H1 (cell line): Measurements from ENCODE around the gene VPS37C. TPM values are rescaled to one million over a fixed set of nuclear protein-coding genes. Genes with fewer than 3 reads are reported as not detected.

Experiments
- CTCF ChIA-PET: fragments of 300-600 bp; sonication (Branson Sonifier 250); formaldehyde crosslinking; loops from one replicate; lab custom pipeline; 2021; ENCODE audit not compliant: partially characterized antibody; lab: Charles Lee
- POLR2A ChIA-PET: fragments of 300-600 bp; sonication (Branson Sonifier 250); formaldehyde crosslinking; loops from one replicate; lab custom pipeline; 2021; ENCODE audit warnings: inconsistent platforms; ENCODE audit not compliant: partially characterized antibody; lab: Charles Lee
- DNase-seq, 2 experiments: peaks; one replicate each; pipeline versions ENCODE4 v3.0.0 to v3.0.0-alpha.2; 2010 to 2022; ENCODE audit warnings: low spot score in 2 of 2, low read depth in 1 of 2, mixed read lengths in 1 of 2
- FAIRE-seq: peaks from 2 replicates; lab custom pipeline; 2011; peaks lifted over from hg19 to GRCh38; lab: Jason Lieb, UNC
- H2AFZ ChIP-seq: 2 replicates; pipeline ENCODE4 v1.8.1; 2012; ENCODE audit warnings: low read length, inconsistent platforms
- H2AK5ac ChIP-seq: 2 replicates; pipeline ENCODE4 v1.6.1; 2013; ENCODE audit warnings: low read depth, low read length
- H2BK120ac ChIP-seq: replicated peaks from 2 replicates; pipeline ENCODE3; 2013; ENCODE audit warnings: low read depth, low read length, inconsistent platforms
- H2BK12ac ChIP-seq: 2 replicates; pipeline ENCODE4 v1.6.1; 2013; ENCODE audit warnings: low read depth, low read length
- H2BK15ac ChIP-seq: 2 replicates; pipeline ENCODE4 v1.6.1; 2013; ENCODE audit warnings: low read length
- H2BK20ac ChIP-seq: 2 replicates; pipeline ENCODE4 v1.6.1; 2013; ENCODE audit warnings: low read length
- H2BK5ac ChIP-seq: 2 replicates; pipeline ENCODE4 v1.6.1; 2013; ENCODE audit warnings: low read depth, low read length
- H3K14ac ChIP-seq: 2 replicates; pipeline ENCODE4 v1.6.1; 2013; ENCODE audit warnings: inconsistent platforms; ENCODE audit not compliant: insufficient read length
- H3K18ac ChIP-seq: 2 replicates; pipeline ENCODE4 v1.6.1; 2013; ENCODE audit warnings: low read length; ENCODE audit errors: extremely low read depth
- H3K23ac ChIP-seq: 2 replicates; pipeline ENCODE4 v1.6.1; 2013; ENCODE audit warnings: inconsistent platforms; ENCODE audit not compliant: insufficient read length
- H3K23me2 ChIP-seq: 2 replicates; pipeline ENCODE4 v1.6.1; 2013; ENCODE audit warnings: low read depth, low read length
- H3K27ac ChIP-seq: 2 replicates; pipeline ENCODE4 v1.6.1; 2011; ENCODE audit warnings: low read depth, low read length, inconsistent platforms
- H3K27me3 ChIP-seq, 4 experiments: replicated peaks in 1 of 4; 1 replicate in 1 of 4; 2 replicates in 3 of 4; pipeline versions ENCODE4 v1.6.1 to v1.8.1; 2011 to 2013; ENCODE audit warnings: low read length in 3 of 4, mild to moderate bottlenecking in 3 of 4, inconsistent platforms in 2 of 4, mixed read lengths in 2 of 4, moderate library complexity in 1 of 4; ENCODE audit not compliant: control insufficient read depth in 3 of 4, insufficient read depth in 3 of 4; ENCODE audit errors: extremely low read depth in 1 of 4
- H3K36me3 ChIP-seq, 4 experiments: 2 replicates each; pipeline versions ENCODE4 v1.6.1 to v1.8.1; 2011 to 2013; ENCODE audit warnings: mild to moderate bottlenecking in 4 of 4, low read length in 3 of 4, moderate library complexity in 2 of 4, control low read depth in 1 of 4, inconsistent platforms in 1 of 4; ENCODE audit not compliant: insufficient read depth in 4 of 4, control insufficient read depth in 2 of 4
- H3K4ac ChIP-seq: replicated peaks from 2 replicates; pipeline ENCODE3; 2013; ENCODE audit warnings: low read length, low read depth, mixed read lengths, inconsistent platforms; ENCODE audit not compliant: insufficient read length
- H3K4me1 ChIP-seq, 4 experiments: replicated peaks in 1 of 4; 1 replicate in 1 of 4; 2 replicates in 3 of 4; pipeline versions ENCODE4 v1.6.1 to v1.8.1; 2011 to 2013; ENCODE audit warnings: low read length in 3 of 4, inconsistent platforms in 2 of 4, mixed read lengths in 1 of 4; ENCODE audit not compliant: insufficient read depth in 4 of 4, control insufficient read depth in 3 of 4
- H3K4me2 ChIP-seq, 2 experiments: 2 replicates each; pipeline versions ENCODE4 v1.6.1 to v1.8.1; 2011 to 2013; ENCODE audit warnings: low read depth in 2 of 2, low read length in 2 of 2, control low read depth in 1 of 2, inconsistent platforms in 1 of 2, mild to moderate bottlenecking in 1 of 2; ENCODE audit not compliant: insufficient read depth in 1 of 2
- H3K4me3 ChIP-seq, 4 experiments: fragments of 200-600, 300-600 bp in 1 of 4; sonication (generic), shearing (Covaris generic), sonication (Bioruptor Twin) in 1 of 4; 2 replicates each; pipeline versions ENCODE4 v1.5.1 to v1.8.1; 2011 to 2016; ENCODE audit warnings: low read length in 4 of 4, low read depth in 3 of 4, control low read depth in 2 of 4, inconsistent platforms in 2 of 4, mild to moderate bottlenecking in 2 of 4, mixed read lengths in 1 of 4, moderate library complexity in 1 of 4; ENCODE audit not compliant: insufficient read depth in 2 of 4; ENCODE audit errors: extremely low read depth in 1 of 4
- H3K56ac ChIP-seq: replicated peaks from 2 replicates; pipeline ENCODE3; 2013; ENCODE audit warnings: low read depth, mild to moderate bottlenecking, mixed read lengths, low read length, inconsistent platforms; ENCODE audit not compliant: insufficient read length
- H3K79me1 ChIP-seq: 2 replicates; pipeline ENCODE4 v1.6.1; 2013; ENCODE audit warnings: low read depth, low read length, control low read depth
- H3K79me2 ChIP-seq, 2 experiments: 2 replicates each; pipeline versions ENCODE4 v1.6.1 to v1.8.1; 2012 to 2013; ENCODE audit warnings: low read length in 2 of 2, mild to moderate bottlenecking in 2 of 2, inconsistent platforms in 1 of 2; ENCODE audit not compliant: insufficient read depth in 2 of 2, control insufficient read depth in 1 of 2
- H3K9ac ChIP-seq, 4 experiments: replicated peaks in 1 of 4; 1 replicate in 1 of 4; 2 replicates in 3 of 4; pipeline versions ENCODE4 v1.6.1 to v1.8.1; 2011 to 2013; ENCODE audit warnings: low read depth in 3 of 4, low read length in 3 of 4, control low read depth in 2 of 4, mild to moderate bottlenecking in 2 of 4, moderate library complexity in 2 of 4, inconsistent platforms in 1 of 4; ENCODE audit errors: extremely low read depth in 1 of 4
- H3K9me3 ChIP-seq, 2 experiments: 2 replicates each; pipeline versions ENCODE4 v1.6.1 to v1.8.1; 2012 to 2013; ENCODE audit warnings: mild to moderate bottlenecking in 2 of 2, moderate library complexity in 2 of 2, control low read depth in 1 of 2, inconsistent platforms in 1 of 2, low read depth in 1 of 2, low read length in 1 of 2, mixed read lengths in 1 of 2; ENCODE audit not compliant: insufficient read depth in 2 of 2
- H4K20me1 ChIP-seq, 2 experiments: replicated peaks in 1 of 2; 2 replicates each; pipeline versions ENCODE3 to v1.8.1; 2011 to 2013; ENCODE audit warnings: inconsistent platforms in 2 of 2, low read length in 2 of 2, mild to moderate bottlenecking in 1 of 2; ENCODE audit not compliant: insufficient read depth in 2 of 2, control insufficient read depth in 1 of 2
- H4K5ac ChIP-seq: 2 replicates; pipeline ENCODE4 v1.6.1; 2013; ENCODE audit warnings: low read length, low read depth, mixed read lengths, inconsistent platforms; ENCODE audit not compliant: insufficient read length
- H4K8ac ChIP-seq: 2 replicates; pipeline ENCODE4 v1.8.0; 2013; ENCODE audit warnings: mild to moderate bottlenecking, moderate library complexity, low read length, inconsistent platforms; ENCODE audit not compliant: insufficient read depth; ENCODE audit errors: extremely low read depth
- H4K91ac ChIP-seq: replicated peaks from 2 replicates; pipeline ENCODE3; 2013; ENCODE audit warnings: low read length, mixed read lengths, inconsistent platforms; ENCODE audit not compliant: insufficient read length
- BCL11A ChIP-seq, 2 experiments: IDR thresholded peaks; one replicate each; pipeline ENCODE4 v1.6.1; 2011; ENCODE audit warnings: low read depth in 2 of 2, low read length in 2 of 2, mild to moderate bottlenecking in 2 of 2
- CHD2 ChIP-seq: IDR thresholded peaks from 2 replicates; pipeline ENCODE4 v1.6.1; 2012; ENCODE audit warnings: low read length, improper control_type of control experiment
- EP300 ChIP-seq, 2 experiments: IDR thresholded peaks; 1 replicate in 1 of 2; 2 replicates in 1 of 2; pipeline ENCODE4 v1.6.1; 2011 to 2012; ENCODE audit warnings: low read depth in 2 of 2, low read length in 2 of 2, mild to moderate bottlenecking in 2 of 2, borderline replicate concordance in 1 of 2, inconsistent platforms in 1 of 2, moderate library complexity in 1 of 2
- GTF2F1 ChIP-seq: IDR thresholded peaks from 2 replicates; pipeline ENCODE4 v1.6.1; 2012; ENCODE audit warnings: low read depth, low read length, improper control_type of control experiment, borderline replicate concordance
- WGBS, 2 experiments: shearing (Covaris generic) in 1 of 2; methylation state at CpG; one replicate each; pipeline versions ENCODE4 v1.1.6 to v1.1.7; 2013 to 2015; ENCODE audit warnings: low lambda C conversion rate in 2 of 2, mixed read lengths in 2 of 2, inconsistent platforms in 1 of 2, low coverage in 1 of 2, missing lambda C conversion rate in 1 of 2; ENCODE audit not compliant: insufficient replicate concordance in 2 of 2, insufficient coverage in 1 of 2, insufficient read length in 1 of 2; ENCODE audit errors: extremely low coverage in 1 of 2, missing lambda C conversion rate in 1 of 2; 5-methylcytosine and 5-hydroxymethylcytosine counted together
- polyA plus RNA-seq, 7 experiments: library from polyadenylated mRNA; depleted of rRNA in 3 of 7; stranded (reverse) in 5 of 7; unstranded in 2 of 7; fragments of >200 nt in 5 of 7; fragments of 200-250 nt in 2 of 7; gene quantifications; 1 replicate in 5 of 7; 2 replicates in 1 of 7; 4 replicates in 1 of 7; pipeline versions ENCODE4 v1.2.1 to v1.2.3, GENCODE V29; 2011 to 2013; ENCODE audit warnings: missing spikeins in 2 of 7, mixed read lengths in 2 of 7
- total RNA-seq: library from RNA; stranded (reverse); fragmentation: NEBNext Ultra II Directional; extraction: Animal tissue kit (Norgen Biotek cat#: 25700); gene quantifications from 2 replicates; pipeline ENCODE4 v1.2.1, GENCODE V29; 2021

VPS37C gene
- total and polyA plus RNA-seq, 2 of the 8 experiments (the other 6 are each of a cell fraction or from before 2014, with no cell fraction given) = 12.9 to 21.0 TPM

- Histone ChIP-seq H2BK12ac (no peak overlapping the region), H3K14ac (no peak overlapping the region), H2BK5ac (no peak overlapping the region), H3K4ac (no peak overlapping the region), H3K56ac (no peak overlapping the region), H4K20me1 (peaks cover 0 to 3% of the 10 kb centered on the region in 2 experiments), H3K23ac (no peak overlapping the region), H3K79me1 (no peaks in the 10 kb centered on the region), H3K4me3 (no peak overlapping the region), H4K8ac (no peak overlapping the region), H3K36me3 (no peaks in the 10 kb centered on the region), H3K4me2 (no peak overlapping the region), H4K5ac (no peak overlapping the region), H2BK20ac (no peak overlapping the region), H3K9me3 (no peaks in the 10 kb centered on the region), H2BK15ac (no peak overlapping the region), H2AK5ac (no peak overlapping the region), H4K91ac (no peak overlapping the region), H3K27me3 (peaks cover 0 to 2% (median 0%) of the 10 kb centered on the region in 4 experiments; a peak in 1 of 7 replicates), H3K18ac (no peak overlapping the region), H3K27ac (no peak overlapping the region), H2AFZ (no peak overlapping the region), H2BK120ac (no peak overlapping the region), H3K4me1 (no peaks in the 10 kb centered on the region; a peak in 1 of 7 replicates), H3K9ac (no peak overlapping the region), H3K79me2 (no peaks in the 10 kb centered on the region), H3K23me2 (peaks cover 5% of the 10 kb centered on the region; the same call in 1 of the 2 replicates)
- no peak for DNase-seq
- CTCF ChIA-PET = interaction anchor here (0.6 to 1.9 kb wide), 4 partner anchors 10 to 153 kb away, joined by 3 to 5 read pairs (median 4); no protein-coding TSS in a partner anchor
- WGBS, 2 experiments = 89% methylated on average over 13 of the region's 13 CpGs; no CpG with 5 or more reads in 1 of the 2 experiments
- POLR2A ChIA-PET = interaction anchor here (1.5 kb wide), 1 partner anchor 47 kb away, joined by 4 read pairs; no protein-coding TSS in a partner anchor
- no peak for FAIRE-seq
- TF ChIP-seq GTF2F1 (no peak), CHD2 (no peak), BCL11A (IDR thresholded peaks at IDR 0.05; ENCODE audit: low read depth in 2 of 2, low read length in 2 of 2) (no peak), EP300 (IDR thresholded peaks at IDR 0.05; ENCODE audit: borderline replicate concordance in 1 of 2, low read depth in 2 of 2, low read length in 2 of 2) (no peak)
Measured at GRCh38 chr11:61122761-61123160, 38.5 kb downstream of the VPS37C start.
